Lower lobe of right lung (tissue), 2 donors: ENCODE results near the gene PXYLP1. TPM values are rescaled to one million over a fixed set of nuclear protein-coding genes. Genes with fewer than 3 reads are reported as not detected.

ENCODE experiments used
- ATAC-seq, 2 donors: fragments of 200-7000 bp; cut with Tn5 transposase; one replicate each; pipeline ENCODE4 v1.9.1; 2020 to 2022; ENCODE audit warnings: mild to moderate bottlenecking in 2 of 2, moderate library complexity in 2 of 2
- DNase-seq: peaks from one replicate; pipeline ENCODE4 v3.0.0-alpha.2; 2020
- H3K27ac ChIP-seq: fragments of 200-600 bp; one replicate; pipeline ENCODE4 v1.8.0; 2022
- H3K27me3 ChIP-seq: fragments of 200-600 bp; one replicate; pipeline ENCODE4 v1.8.0; 2022; ENCODE audit warnings: low read depth
- H3K36me3 ChIP-seq: fragments of 200-600 bp; one replicate; pipeline ENCODE4 v1.8.0; 2022; ENCODE audit warnings: mild to moderate bottlenecking
- H3K4me1 ChIP-seq: fragments of 200-600 bp; one replicate; pipeline ENCODE4 v1.8.0; 2022
- H3K4me3 ChIP-seq: fragments of 200-600 bp; one replicate; pipeline ENCODE4 v1.8.0; 2022; ENCODE audit warnings: mild to moderate bottlenecking
- H3K9me3 ChIP-seq: fragments of 200-600 bp; one replicate; pipeline ENCODE4 v1.8.0; 2022
- CTCF ChIP-seq: fragments of 200-600 bp; IDR thresholded peaks from one replicate; pipeline ENCODE4 v1.8.0; 2022; ENCODE audit warnings: antibody characterized with exemption, mild to moderate bottlenecking
- intact Hi-C: fragments of 100-400 bp; cut with DNase I; formaldehyde crosslinking; loops from one replicate; pipeline ENCODE4 v1.11.0; 2022
- total RNA-seq: library from RNA; stranded (reverse); fragmentation: NEBNext Ultra II Directional; extraction: Animal tissue kit (Norgen Biotek cat#: 25700); gene quantifications from one replicate; pipeline ENCODE4 v1.2.1, GENCODE V29; 2021
- donor health status: DM: no; HTN: yes; CAD: no; lungs with severe emphysema.

The PXYLP1 gene
- total RNA-seq, 1 donor from 2014 or later = 8.9 TPM

GRCh38 chr3:141218926-141219325, 12.7 kb upstream of the PXYLP1 start:
- Histone ChIP-seq H3K4me1 (no peaks in the 10 kb centered on the region), H3K27me3 (no peaks in the 10 kb centered on the region), H3K9me3 (no peaks in the 10 kb centered on the region), H3K36me3 (no peaks in the 10 kb centered on the region), H3K4me3 (no peak overlapping the region), H3K27ac (no peak overlapping the region)
- intact Hi-C loops = no loop called here
- no peak for TF ChIP-seq CTCF
- DNase-seq (no peak), ATAC-seq (no peak)

GRCh38 chr3:141223673-141224166, 7.9 kb upstream of the PXYLP1 start:
- Histone ChIP-seq H3K4me3 (no peak overlapping the region), H3K27me3 (no peaks in the 10 kb centered on the region), H3K36me3 (no peaks in the 10 kb centered on the region), H3K4me1 (no peaks in the 10 kb centered on the region), H3K27ac (no peak overlapping the region), H3K9me3 (no peaks in the 10 kb centered on the region)
- intact Hi-C loops = no loop called here
- DNase-seq (no peak), ATAC-seq (no peak)
- no peak for TF ChIP-seq CTCF

GRCh38 chr3:141225939-141226338, 5.7 kb upstream of the PXYLP1 start:
- H3K4me3 ChIP-seq = no peak overlapping the region
- ATAC-seq (no peak), DNase-seq (no peak)
- H3K4me1 ChIP-seq = peaks cover 5% of the 10 kb centered on the region
- H3K27me3 ChIP-seq = no peaks in the 10 kb centered on the region
- no peaks in the 10 kb centered on the region for H3K36me3 ChIP-seq
- H3K9me3 ChIP-seq = no peaks in the 10 kb centered on the region
- intact Hi-C loops = no loop called here
- TF ChIP-seq CTCF = no peak
- no peak overlapping the region for H3K27ac ChIP-seq

GRCh38 chr3:141227216-141227615, 4.4 kb upstream of the PXYLP1 start:
- peaks cover 8% of the 10 kb centered on the region for H3K4me1 ChIP-seq

GRCh38 chr3:141227752-141228151, 3.9 kb upstream of the PXYLP1 start:
- intact Hi-C loops = no loop called here
- Histone ChIP-seq H3K9me3 (no peaks in the 10 kb centered on the region), H3K36me3 (no peaks in the 10 kb centered on the region), H3K4me1 (peaks cover 13% of the 10 kb centered on the region), H3K27ac (no peak overlapping the region), H3K4me3 (no peak overlapping the region), H3K27me3 (no peaks in the 10 kb centered on the region)
- ATAC-seq = no peak
- no peak for DNase-seq
- TF ChIP-seq CTCF = no peak

More at GRCh38 chr3:141227216-141227615, 4.4 kb upstream of the PXYLP1 start:
- Histone ChIP-seq H3K4me3 (no peak overlapping the region), H3K36me3 (no peaks in the 10 kb centered on the region), H3K27ac (no peak overlapping the region), H3K9me3 (no peaks in the 10 kb centered on the region), H3K27me3 (no peaks in the 10 kb centered on the region)
- intact Hi-C loops = no loop called here
- ATAC-seq (no peak), DNase-seq (no peak)
- no peak for TF ChIP-seq CTCF

- Histone ChIP-seq H3K36me3 (no peaks in the 10 kb centered on the region), H3K27ac (no peak overlapping the region), H3K27me3 (no peaks in the 10 kb centered on the region), H3K4me1 (peaks cover 16% of the 10 kb centered on the region), H3K4me3 (no peak overlapping the region), H3K9me3 (no peaks in the 10 kb centered on the region)
- DNase-seq (no peak), ATAC-seq (no peak)
- intact Hi-C loops = no loop called here
- no peak for TF ChIP-seq CTCF
Measured at GRCh38 chr3:141228395-141228794, 3.2 kb upstream of the PXYLP1 start.
